SKM-1 treated with dmso at 0.1 percent for 144 hours (cell line): Measurements from ENCODE around the gene CEP85L.
"Not testable (repeated sequence)": the region's sequence is repeated elsewhere in the genome, so short reads cannot be mapped to it uniquely, and the experiment has no call there.

ENCODE experiments used
- DNase-seq: peaks from one replicate; lab custom pipeline; 2025; ENCODE audit not compliant: unreplicated experiment; lab: John Stamatoyannopoulos, UW

Gene CEP85L

DNA sequence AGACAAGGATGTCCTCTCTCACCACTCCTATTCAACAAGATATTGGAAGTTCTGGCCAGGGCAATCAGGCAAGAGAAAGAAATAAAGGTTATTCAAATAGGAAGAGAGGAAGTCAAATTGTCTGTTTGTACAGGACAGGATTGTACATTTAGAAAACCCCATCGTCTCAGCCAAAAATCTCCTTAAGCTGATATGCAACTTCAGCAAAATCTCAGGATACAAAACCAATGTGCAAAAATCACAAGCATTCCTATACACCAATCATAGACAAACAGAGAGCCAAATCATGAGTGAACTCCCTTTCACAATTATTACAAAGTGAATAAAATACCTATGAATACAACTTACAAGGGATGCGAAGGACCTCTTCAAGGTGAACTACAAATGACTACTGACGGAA lies 217.2 kb downstream of the CEP85L start:
- not testable (repeated sequence) for DNase-seq

GRCh38 chr6:118421312-118421711 lies 230.1 kb downstream of the CEP85L start:
- not testable (repeated sequence) for DNase-seq

DNA sequence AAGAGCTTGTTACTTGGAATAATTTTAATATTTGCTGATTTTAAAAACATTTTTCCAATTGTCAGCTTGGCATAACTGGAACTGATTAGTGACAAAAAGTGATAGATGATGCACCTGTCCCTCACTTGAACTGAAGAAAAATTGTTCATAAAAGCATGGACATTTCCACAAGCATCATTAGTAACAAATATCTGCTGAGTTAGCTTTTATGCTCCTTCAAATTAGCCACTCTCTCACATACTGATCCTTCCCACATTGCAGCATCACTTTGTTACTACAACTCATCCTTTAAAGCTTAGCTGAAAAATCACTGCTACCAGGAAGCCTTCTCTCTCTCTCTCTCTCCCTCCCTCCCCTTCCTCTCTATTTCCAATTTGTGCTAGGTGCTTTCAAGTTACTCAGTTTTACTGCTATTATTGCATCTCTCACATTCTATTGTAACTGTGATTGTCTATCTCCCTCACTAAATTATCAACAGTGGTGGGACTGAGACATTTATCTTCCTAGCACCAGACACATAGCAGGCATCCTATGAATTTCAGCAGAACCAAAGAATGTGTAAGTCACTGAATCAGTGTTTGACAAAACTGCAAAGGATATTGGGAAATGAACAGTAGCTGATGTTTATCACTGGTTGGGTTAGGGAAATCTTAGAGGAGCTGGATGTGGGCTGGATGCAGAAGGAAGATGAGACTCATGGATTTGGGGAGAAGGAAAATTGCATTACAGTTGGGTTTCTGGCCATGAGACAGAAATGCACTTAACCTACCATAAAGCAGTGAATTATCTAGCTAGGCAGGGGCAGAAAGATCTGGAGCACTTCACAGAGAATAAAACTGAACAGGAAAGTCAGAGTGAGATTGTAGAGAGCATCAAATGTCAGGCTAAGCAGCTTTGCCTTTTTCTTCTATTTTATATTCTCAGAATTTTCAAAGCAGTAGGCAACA lies 231.7 kb downstream of the CEP85L start:
- no peak for DNase-seq
